Non-pigmented ciliary epithelial cell (primary cell): ENCODE results near the gene PRRG2.

Experiments
- DNase-seq: peaks from one replicate; pipeline ENCODE4 v3.0.0-alpha.2; 2010; ENCODE audit warnings: low read depth

PRRG2 gene

DNA sequence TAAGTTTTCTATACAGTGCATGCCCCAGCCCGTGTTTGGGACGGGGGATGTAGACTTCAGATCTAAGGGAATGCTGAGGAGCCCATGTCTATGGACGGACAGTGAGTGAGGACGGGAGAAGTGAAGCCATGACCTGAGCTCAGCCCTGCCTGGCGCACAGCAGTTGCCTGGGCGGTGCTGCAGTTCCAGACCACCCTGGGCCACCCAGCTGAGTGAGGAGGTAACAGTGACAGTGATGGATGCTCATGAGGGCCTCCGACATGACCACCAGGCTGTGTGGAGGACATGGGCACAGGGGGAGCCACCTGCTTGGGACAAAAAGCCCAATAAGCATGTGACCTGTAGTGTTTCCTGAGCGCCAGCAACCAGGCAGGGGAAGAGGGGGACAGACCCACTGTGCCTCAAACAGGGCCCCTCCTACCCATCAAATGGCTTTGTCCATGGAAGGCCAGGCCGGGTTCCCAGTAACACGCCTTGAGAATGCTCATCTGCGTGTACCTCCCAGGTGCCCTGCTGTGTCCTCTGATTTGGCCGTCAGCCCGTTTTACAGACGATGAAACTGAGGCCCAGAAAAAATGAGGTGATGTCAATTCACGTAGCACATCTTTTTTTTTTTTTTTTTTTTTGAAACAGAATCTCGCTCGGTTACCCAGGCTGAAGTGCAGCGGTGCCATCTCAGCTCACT is 23.3 kb upstream of the PRRG2 start:
- DNase-seq = no peak

DNA sequence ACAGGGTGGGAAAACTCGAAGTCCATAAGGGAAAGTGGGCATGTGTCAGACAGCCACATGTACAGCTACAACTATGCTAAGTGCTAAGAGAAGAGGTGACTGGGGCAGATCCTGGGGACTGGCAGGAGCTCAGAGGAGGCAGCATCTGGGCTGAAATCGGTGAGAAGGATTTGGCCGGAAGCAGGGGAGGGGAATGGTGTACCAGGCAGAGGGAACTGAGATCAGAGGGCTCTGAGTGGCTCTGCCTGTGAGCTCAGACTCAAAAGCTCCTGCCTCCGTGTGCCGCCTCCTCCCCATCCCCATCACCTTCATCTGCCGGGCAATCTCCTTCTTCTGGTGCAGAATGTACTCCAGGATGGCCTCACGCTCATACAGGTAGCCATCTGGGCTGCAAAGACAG is 22.5 kb upstream of the PRRG2 start:
- DNase-seq = no peak

DNA sequence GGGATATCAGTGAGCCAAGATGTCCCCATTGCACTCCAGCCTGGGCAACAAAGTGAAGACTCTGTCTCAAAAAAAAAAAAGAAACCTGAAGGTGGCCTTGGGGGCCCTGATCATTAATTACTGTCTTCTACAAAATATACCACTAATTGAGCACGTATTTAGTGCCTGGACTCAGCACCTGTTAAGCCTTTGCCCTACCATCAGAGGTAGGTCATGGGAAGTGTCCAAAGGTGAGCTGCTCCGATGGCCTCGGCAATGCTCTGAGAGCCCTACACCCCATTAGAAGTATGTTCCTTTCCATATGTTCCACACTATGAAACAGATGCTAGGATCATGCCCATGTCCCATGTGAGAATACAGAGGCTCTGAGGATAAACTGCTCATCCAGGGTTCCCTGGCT is 21.7 kb upstream of the PRRG2 start:
- DNase-seq = no peak

DNA sequence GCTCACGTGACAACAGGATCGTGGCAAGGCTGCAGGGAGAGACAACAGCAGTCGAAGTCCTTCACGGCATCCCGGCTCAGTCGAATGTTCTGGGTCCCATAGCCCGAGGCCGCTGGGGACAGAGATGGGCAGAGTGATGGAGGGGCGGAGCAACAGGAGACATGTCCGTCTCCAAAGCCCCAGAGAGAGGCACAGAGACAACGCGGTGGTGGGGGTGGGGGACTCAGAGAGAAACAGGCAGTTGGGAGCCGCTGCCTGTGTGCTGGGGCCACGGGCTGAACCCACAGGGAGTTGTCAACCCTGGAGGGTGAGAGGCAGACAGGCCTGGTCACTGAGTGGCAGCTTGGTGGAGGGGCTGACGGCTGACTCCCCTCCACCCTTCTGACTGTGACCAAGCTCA is 21.2 kb upstream of the PRRG2 start:
- no peak for DNase-seq

DNA sequence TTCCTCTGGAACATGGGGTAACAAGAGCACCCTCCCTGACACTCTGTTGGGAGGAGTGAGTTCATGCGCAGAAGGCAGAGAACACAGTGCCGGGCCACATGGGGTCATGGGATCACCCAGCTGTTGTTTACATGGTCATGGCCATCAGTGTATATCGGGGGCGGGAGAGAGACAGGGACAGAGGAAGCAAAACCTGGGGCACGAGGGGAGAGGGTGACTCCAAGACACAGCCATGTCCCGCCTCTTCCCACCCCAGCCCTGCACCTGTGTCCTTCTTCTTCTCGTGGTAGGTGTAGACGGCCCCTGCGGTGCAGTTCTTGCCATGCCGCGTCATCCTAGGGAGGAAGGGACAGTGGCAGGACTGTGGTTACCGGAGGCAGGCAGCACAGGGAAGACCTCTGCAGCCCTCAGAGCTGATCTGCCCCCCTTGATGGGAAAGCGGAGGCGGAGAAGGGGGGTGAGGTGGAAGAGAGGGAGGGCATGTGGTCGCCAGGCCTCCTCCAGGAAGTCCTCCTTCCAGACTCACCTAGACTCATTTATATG is 20.7 kb upstream of the PRRG2 start:
- DNase-seq = no peak

DNA sequence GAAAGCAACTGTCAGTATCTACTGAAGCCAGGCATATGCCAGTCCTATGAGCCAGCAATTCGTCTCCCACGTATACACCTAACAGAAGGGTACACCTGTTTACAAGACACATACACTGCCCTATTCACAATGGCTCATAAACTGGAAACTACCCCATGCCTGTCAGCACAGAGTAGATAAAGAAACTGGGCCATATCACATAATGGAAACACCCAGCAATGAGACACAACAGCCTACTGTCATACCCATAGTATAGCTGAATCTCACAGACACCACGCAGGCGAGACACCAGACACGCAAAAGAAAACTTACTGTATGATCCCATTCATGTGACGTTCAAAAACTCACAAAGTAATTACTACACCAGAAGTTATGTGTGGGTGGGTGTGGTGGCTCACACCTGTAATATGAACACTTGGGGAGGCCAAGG is 16.5 kb upstream of the PRRG2 start:
- DNase-seq = no peak

DNA sequence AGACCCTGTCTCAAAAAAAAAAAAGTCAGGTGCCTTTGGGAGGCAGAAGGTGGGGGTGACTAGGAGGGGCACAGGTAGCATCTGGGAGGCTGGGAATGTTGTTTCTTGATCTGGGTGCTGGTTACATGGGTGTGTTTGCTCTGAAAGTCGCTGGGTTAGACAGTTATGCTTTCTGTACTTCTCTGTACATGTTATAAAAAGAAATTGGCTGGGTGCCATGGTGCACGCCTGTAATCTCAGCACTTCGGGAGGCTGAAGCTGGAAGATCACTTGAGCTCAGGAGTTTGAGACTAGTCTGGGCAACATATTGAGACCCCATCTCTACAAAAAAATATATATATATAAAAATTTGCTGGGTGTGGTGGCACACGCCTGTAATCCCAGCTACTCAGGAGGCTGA is 15.9 kb upstream of the PRRG2 start:
- no peak for DNase-seq

DNA sequence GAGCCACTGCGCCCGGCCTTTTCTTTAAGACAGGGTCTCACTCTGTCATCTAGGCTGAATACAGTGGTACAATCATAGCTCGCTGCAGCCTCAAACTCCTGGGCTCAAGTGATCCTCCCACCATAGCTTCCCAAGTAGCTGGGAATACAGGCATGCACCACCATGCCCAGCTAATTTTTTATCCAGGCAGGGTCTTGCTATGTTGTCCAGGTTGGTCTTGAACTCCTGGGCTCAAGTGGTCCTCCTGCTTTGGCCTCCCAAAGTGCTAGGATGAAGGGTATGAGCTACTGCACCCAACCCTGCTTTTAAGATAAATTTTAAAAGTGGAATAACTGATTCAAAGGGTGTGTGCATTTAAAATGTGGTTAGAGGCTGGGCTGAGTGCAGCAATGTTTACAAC is 14.8 kb upstream of the PRRG2 start:
- no peak for DNase-seq

DNA sequence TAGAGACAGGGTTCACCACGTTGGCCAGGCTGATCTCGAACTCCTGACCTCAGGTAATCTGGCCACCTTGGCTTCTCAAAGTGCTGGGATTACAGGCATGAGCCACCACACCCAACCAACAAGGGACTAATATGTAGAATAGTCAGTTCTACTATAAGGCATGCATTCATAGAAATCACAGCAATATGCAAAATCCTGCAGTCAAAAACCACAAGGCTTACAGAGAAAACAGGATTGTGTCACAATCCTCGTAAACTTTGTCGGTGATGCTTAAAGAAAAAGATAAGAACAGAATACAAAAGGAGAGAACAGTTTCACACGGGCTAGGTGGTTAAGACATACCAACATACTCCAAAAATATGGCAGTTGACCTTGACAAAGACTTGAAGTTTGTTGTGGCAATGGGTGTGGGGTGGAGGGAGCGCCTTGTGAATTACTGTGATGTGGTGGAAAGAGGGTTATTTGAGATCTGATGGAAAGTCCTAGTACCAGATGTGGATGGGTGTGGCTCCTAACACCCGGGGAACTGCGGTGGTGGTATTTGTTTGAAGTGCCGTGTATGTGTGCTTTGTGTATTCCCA is 13.2 kb upstream of the PRRG2 start:
- no peak for DNase-seq

DNA sequence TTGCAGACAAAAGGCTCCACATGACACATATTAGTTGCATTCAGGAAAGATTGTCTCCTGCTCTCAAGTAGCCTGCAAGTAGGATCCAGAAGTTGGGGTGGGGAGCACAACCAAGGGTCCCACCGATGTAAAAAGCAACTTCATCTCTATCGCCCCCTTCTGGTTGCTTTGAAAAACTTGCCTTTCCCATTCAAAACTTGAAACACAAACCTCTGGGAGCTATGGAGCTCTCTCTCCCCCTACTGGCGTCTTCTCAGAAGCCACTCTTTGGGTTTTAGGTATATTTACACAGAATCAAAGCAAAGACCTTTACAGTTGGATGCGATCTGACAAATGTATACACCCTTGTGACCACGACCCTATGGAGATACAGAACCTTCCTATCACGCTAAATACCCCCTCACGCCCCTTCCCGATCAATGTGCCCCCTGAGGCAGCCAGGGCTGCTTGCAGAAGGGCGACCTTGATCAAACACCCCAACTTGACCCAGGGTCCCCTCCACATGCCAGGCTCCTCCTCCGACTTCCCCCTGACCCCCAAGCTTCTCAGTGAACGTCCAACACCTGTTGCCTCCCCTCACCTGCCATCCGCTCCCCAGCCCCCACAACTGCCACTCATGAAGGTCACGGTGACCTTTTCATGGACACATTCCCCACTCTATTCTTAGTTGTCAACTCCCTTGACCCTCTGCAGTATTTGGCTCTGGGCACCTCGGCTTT is 10.8 kb upstream of the PRRG2 start:
- peak; percentile 46 for DNase-seq

DNA sequence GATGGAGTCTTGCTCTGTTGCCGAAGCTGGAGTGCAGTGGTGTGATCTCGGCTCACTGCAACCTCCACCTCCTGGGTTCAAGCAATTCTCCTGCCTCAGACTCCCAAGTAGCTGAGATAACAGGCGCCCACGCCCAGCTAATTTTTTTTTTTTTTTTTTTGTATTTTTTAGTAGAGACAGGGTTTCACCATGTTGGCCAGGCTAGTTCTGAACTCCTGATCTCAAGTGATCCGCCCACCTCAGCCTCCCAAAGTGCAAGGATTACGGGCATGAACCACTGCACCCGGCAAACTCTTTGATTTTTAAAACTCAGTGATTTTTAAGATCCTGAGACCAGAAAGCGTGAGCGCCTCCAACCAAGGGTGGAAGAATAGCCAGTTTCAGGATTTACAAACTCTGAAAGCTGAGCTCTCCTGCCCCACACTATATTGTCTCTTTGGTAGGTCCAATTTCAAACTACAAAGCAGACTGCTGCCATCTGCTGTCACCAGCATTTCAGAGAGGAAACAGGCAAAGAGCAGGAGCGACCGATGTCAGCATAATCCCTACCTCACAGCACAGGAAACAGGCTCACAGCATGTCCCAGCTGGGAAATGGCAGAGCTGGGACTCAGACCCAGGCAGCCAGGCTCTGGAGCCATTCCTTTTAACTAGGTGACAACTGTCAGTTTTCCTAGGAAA is 10.0 kb upstream of the PRRG2 start:
- no peak for DNase-seq

DNA sequence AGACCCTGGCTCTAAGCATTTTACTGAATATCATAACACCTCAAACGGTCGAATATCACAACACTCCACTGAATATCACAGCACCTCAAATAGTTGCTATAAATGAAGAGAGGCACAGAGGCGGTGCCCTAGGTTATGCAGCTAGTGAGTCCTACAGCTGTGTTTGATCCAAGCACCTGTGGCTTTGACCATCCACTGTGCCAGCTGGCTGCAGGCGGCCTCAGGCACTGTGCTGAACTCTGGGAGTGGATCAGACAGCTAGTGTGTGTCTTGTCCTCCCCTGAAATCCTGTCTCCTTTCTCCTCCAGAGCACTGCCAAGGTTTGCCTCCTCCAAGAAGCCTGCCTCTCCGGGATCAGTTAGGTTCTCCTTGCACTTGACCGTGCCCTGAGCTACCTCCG is 8.1 kb upstream of the PRRG2 start:
- DNase-seq = no peak

DNA sequence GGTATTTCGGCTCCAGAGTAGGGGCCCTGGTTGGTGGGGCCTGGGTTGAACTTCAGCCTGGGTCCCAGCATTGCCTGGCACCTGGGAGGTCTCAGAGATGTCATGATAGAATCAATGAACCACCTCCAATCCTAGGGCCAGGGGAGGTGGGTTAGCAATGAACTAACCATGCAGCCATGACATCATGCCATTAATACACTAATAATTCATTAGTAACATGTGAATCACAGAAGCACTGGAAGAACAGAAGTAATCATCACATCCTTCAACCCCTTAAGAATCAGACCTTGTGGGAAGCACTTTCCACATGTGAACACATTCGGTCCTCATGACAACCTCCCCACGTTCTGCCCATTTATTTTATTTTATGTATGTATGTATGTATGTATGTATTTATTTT is 7.7 kb upstream of the PRRG2 start:
- DNase-seq = no peak

DNA sequence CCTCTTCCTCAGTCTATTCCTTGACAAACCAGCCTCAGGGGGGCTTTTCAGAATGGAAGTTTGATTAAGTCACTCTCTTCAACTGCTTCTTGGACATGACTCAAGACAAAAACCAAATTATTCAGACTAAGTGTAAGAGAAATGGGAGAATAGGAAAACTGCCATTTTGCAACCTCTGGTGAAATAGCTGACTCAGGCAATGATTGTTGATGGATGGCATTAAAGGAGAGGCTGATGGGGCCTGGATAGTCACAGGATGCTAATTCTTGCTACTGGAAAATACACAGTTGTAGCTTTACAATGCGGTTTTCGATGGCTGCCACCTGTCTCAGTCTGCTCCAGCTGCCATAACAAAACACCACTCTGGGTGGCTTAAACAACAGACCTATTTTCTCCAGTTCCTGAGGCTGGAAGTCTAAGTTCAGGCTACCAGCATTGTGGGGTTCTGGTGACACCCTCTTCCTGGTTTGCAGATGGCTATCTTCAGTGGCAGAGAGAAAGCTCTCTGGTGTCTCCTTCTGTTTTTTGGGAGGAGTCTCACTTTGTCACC is 6.8 kb upstream of the PRRG2 start:
- no peak for DNase-seq

DNA sequence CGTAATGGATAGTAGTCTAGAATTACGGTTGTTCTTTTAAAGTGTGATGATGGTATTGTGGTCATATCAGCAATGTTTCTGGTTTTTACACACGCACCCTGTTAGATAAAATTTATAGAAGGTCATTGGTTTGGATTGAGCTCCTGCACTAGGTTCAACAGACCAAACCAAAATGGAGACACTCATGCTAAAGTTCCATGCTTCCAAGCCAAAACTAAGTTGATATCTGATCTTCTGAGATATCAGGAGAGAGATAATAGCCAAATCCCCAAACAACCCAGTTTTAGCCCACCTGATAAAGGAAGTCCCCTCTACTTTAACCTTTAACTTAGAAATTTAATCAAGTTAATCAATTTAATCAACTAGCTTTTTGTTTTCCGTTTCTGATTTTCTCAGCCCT is 1.9 kb upstream of the PRRG2 start:
- DNase-seq = no peak

DNA sequence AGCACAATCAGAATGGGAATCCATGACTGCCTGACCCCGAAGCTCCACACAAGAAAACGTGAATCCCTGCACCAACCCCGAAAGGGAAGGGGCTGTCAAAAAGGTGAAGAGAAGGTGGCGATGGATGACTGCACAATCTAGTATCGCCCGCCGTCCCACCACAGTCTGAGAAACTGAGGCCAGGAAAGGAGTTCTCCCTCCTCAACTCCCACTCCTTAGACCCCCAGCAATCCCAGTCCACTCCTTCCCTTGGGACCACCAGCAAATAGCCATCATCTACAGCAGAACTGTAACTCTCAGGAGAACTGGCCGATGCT is 1.2 kb upstream of the PRRG2 start:
- DNase-seq = no peak

DNA sequence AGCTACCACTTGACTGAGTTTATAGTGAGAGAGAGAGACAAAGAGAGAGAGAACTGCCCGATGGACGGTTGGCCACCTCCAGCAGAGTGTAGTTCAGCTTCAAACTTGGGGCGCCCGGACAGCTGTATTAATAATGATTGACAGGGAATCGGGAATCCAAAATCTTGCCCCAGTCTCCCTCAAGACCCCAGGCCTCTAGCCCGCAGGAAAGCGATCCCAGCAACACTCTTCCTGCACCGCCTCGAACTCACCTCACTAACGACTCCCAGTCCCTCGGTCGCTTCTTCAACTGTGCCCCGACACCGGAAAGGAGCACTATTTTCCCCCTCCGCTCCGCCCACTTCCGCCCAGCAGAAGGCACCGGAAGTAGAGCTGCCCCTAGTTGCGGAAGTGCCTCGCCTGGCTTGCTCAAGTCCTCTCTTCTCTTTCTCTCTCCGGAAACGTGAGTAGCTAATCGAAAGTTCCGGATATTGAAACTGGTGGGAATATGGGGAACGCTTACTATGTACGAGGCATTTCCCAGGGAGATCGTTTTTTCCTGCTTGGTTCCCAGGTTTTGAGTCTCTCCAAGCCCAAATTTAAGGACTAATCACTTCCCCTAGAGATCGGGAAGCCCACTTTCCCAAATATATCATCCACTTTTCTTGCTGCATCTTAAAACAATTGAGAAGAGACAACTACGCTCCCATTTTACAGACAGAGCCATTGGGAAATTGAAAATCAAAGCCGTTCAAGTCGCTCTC is 681 bp upstream of the PRRG2 start, which contains the start of gene NOSIP:
Gene NOSIP, minus strand, starts transcription at position 293 of the 743 bp plus-strand sequence. CDS start 19,865 bp downstream, outside the sequence.
- peak; percentile 86 for DNase-seq

DNA sequence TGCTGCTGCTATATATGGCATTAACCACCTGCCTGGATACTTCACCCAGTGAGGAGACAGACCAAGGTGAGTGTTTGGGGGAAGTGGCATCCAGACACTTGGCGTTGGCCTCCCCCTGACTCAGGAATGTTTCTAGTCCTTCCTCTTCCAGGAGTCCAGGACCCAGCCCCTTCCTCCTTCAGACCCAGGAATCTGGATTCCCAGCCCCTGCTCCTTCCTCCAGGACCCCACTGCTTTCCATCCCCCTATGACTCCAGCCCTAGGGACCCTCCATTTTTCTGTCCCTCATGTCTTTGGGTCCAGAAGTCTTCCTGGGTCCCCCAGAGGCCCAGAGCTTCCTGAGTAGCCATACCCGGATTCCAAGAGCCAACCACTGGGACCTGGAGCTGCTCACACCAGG is 2.1 kb downstream of the PRRG2 start:
- no peak for DNase-seq

DNA sequence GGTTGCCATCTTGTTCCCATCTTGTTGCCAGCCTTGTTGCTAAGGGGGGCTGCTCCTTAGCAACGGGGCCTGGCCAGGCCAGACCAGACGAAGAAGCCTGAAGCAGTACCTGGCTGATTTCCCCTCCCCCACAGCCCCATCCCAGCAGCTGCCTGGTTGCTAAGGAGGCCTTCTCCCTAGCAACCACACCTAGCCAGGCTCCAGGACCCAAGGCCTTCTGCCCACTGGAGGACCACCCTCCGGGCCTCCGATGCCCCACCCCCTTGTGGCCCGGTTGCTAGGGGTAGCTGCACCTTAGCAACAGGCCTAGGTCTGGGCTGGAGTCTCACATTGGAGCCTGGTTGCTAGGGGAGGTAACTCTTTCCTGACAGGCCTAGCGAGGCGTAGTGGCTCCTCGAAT is 3.9 kb downstream of the PRRG2 start:
- DNase-seq = no peak

DNA sequence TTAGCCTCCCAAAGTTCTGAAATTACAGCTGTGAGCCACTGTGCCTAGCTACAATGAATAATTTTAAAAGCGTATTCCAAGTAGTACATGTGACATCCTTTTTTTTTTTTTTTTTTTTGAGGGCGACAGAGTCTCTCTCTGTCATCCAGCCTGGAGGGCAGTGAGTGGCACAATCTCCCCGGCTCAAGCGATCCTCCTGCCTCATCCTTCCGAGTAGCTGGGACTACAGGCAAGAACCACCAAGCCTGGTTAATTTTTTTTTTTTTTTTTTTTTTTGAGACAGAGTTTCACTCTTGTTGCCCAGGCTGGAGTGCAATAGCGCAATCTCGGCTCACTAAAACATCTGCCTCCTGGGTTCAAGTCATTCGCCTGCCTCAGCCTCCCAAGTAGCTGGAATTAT is 6.1 kb downstream of the PRRG2 start:
- DNase-seq = no peak

DNA sequence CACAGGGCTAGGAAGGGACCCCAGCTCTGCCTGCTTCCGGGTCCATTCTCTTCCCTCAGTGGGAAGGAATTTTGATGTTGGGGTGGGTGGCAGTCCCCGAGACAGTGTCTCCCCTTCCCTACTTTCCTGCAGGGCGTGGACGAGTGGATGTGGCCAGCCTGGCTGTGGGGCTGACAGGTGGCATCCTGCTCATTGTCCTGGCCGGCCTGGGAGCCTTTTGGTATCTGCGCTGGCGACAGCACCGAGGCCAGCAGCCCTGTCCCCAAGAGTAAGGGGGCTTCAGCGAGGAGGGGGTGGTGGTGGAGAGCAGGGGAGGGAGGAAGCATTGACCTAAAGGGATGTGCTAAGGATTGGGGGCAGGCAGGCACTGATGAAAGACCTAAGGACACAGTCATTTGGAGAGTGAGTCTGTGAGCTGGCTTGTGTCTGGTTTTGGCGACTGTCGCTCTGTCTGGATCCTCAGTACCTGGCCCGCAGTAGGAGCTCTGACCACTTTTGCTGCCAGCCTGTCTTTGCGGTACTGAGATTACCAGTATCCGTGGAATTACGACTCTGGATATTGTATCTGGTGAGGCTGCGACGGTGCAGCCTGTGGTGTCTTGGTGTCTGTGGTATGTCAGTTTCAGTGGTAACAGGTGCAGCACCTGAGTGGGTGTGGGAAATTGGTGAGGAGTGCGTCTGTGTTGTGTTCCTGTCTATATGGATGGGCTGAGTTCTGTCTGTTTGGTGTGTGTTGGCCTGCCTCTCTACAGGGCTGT is 7.4 kb downstream of the PRRG2 start:
- DNase-seq = no peak
